ENCODE data around the gene IGF2.

The IGF2 gene

DNA sequence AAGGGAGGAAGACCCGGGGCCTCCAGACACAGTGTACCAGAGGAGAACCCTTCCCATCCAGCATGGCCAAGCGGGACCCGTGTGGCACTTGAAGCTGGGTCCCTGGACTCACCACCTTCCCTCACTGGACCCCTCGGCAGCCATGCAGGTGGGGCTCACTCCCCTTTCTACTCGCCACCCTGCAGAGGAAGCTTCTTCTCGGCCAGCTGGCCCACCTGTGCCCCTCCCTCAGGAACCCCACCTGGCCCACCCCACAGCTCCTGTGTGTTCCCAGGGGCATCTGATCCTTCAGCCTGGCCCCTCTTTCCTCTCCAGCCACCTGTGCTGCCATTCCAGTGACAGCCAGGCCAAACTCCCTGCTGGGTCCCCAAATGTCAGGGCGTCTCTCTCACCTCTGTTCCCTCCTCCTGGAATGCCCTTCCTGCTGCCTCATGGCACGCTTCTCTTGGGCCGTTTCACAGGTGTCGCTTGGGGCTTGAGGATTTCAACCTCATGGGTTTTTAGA is 38.0 kb downstream of the IGF2 start:
- TF ChIP-seq CTCF (IDR thresholded peaks at IDR 0.05; ENCODE audit: low read length, missing control alignments) = no peak
- H3K4me3 ChIP-seq (replicated peaks; ENCODE audit: low read depth, low read length) = no peak overlapping the region
- no peak for DNase-seq (ENCODE audit: low read depth)

- DNase-seq (ENCODE audit: low read depth) = peak; percentile 35
- no peak for TF ChIP-seq CTCF (IDR thresholded peaks at IDR 0.05; ENCODE audit: low read length, missing control alignments)
- H3K4me3 ChIP-seq (replicated peaks; ENCODE audit: low read depth, low read length) = no peak overlapping the region
Observed at GRCh38 chr11:2100361-2101170, 38.6 kb downstream of the IGF2 start.

DNA sequence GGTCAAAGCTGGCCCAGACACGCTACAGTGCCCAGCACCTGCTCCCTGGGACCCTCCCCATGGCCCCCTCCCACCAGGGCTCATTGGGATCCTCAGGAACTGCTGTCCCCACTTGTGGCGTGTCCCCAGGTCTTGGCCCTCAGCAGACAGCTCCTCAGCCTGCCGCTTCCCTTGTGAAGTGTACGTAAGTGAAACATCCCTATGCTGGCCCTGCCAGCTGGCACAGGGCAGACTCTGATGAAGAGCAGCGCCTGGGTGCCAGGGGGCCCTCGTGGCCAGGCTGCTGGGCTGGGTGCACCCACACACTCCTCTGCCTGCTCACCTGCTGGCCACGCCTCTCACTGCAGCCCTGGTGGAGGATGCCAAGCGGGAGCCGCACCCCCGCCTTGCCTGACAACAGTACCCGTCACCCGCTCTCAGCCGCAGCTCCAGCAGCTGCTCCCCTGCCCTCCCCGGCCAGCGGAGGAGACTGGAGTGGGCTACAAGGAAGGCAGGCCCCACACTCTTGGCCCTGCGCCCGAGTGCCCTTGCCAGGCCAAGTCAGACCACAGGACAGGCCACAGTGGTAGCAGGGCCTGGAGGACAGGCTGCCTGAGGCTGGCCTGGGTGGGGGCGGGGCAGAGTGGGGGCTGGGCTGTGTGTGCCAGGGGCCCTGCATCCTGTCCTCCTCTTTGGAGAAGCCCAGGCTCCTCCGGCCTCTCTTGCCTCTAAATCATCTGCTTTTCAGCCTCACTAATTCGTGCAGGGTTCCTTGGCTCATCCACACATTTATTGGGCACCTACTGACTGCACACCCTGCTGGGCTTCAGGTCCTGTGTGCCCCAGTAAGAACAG is 39.5 kb downstream of the IGF2 start:
- H3K4me3 ChIP-seq (replicated peaks; ENCODE audit: low read depth, low read length) = no peak overlapping the region
- no peak for TF ChIP-seq CTCF (IDR thresholded peaks at IDR 0.05; ENCODE audit: low read length, missing control alignments)
- no peak for DNase-seq (ENCODE audit: low read depth)

- no peak overlapping the region for H3K4me3 ChIP-seq (replicated peaks; ENCODE audit: low read depth, low read length)
- no peak for DNase-seq (ENCODE audit: low read depth)
- no peak for TF ChIP-seq CTCF (IDR thresholded peaks at IDR 0.05; ENCODE audit: low read length, missing control alignments)
Observed at GRCh38 chr11:2098691-2099515, 40.3 kb downstream of the IGF2 start.

DNA sequence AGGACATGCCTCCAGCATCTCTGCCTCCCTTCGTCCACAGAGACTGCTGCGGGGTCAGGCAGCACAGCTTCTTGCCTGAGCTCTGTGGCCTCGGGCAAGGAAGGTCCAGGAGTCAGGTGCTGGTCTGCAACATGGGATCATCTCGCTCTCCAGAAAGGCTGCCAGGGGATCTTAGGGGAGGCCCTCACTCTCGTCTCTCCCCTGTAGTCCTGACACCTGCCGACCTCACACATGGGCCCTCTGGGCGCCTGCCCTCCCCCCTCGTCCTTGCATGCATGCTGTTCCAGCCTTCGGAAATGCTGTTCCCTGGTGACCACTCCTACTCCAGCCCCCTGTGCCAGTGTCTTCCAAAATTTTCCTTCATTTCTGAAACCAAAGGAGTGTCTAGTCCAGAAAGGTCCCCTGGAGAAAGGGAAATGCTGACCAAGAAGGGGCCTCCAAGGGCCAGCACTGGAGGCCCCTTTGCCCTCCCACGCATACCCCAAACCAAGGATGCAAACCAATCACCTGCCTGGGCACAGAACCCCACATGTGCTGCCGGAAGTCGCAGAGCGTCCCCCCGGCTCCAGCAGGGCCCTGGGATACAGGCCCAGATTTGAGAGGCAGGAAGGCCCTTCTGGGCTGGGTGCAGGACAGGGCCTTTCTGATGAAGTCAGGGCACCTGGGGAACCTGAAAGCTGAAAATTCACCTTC is 41.0 kb downstream of the IGF2 start:
- TF ChIP-seq CTCF (IDR thresholded peaks at IDR 0.05; ENCODE audit: low read length, missing control alignments) = no peak
- H3K4me3 ChIP-seq (replicated peaks; ENCODE audit: low read depth, low read length) = no peak overlapping the region

More for the DNA sequence above, 41.0 kb downstream of the IGF2 start:
- no peak for DNase-seq (ENCODE audit: low read depth)
